PC-3 (cell line): ENCODE data around the gene YIF1B. TPM values are rescaled to one million over a fixed set of nuclear protein-coding genes. Genes with fewer than 3 reads are reported as not detected.
"Not testable (repeated sequence)": the region's sequence is repeated elsewhere in the genome, so short reads cannot be mapped to it uniquely, and the experiment has no call there.

Experiments
- ATAC-seq: fragments of 200-7000 bp; cut with Tn5 transposase; 2 replicates; pipeline ENCODE4 v1.9.1; 2020; ENCODE audit warnings: mild to moderate bottlenecking, moderate library complexity
- BruUV-seq: library from RNA; stranded (reverse); fragments of 400-500 nt; replicated peaks from 2 replicates; lab custom pipeline; 2021; lab: Mats Ljungman, UMichigan
- CTCF ChIA-PET: fragments of 300-600 bp; sonication (Branson Sonifier 250); formaldehyde crosslinking; loops from one replicate; lab custom pipeline; 2022; ENCODE audit warnings: antibody characterized with exemption; lab: Charles Lee
- POLR2A ChIA-PET: fragments of 300-600 bp; sonication (Branson Sonifier 250); formaldehyde crosslinking; loops from one replicate; lab custom pipeline; 2022; ENCODE audit warnings: antibody characterized with exemption; ENCODE audit not compliant: unreplicated experiment; lab: Charles Lee
- DNase-seq: peaks from one replicate; pipeline ENCODE4 v3.0.0-alpha.2; 2015
- H2AFZ ChIP-seq: fragments of 300-600 bp; sonication (generic); 2 replicates; pipeline ENCODE4 v1.6.0; 2016; ENCODE audit warnings: antibody characterized with exemption, low read length
- H3F3A ChIP-seq: fragments of 300-600 bp; sonication (generic); one replicate; pipeline ENCODE4 v1.6.0; 2017; ENCODE audit warnings: antibody characterized with exemption, low read length, control low read depth, mild to moderate bottlenecking; ENCODE audit not compliant: unreplicated experiment
- H3K27ac ChIP-seq: fragments of 300-600 bp; sonication (generic); 2 replicates; pipeline ENCODE4 v1.5.1; 2016; ENCODE audit warnings: mild to moderate bottlenecking, low read length
- H3K27me3 ChIP-seq: fragments of 300-600 bp; sonication (generic); 2 replicates; pipeline ENCODE4 v1.6.1; 2016; ENCODE audit warnings: low read length, mixed read lengths
- H3K36me3 ChIP-seq: fragments of 300-600 bp; sonication (generic); 2 replicates; pipeline ENCODE4 v1.6.1; 2016; ENCODE audit warnings: low read depth, mixed run types, low read length, mixed read lengths
- H3K4me1 ChIP-seq: fragments of 300-600 bp; sonication (generic); 2 replicates; pipeline ENCODE4 v1.5.1; 2016; ENCODE audit warnings: low read length; ENCODE audit not compliant: insufficient read depth
- H3K4me2 ChIP-seq: fragments of 300-600 bp; sonication (generic); 2 replicates; pipeline ENCODE4 v1.6.0; 2016; ENCODE audit warnings: low read length
- H3K4me3 ChIP-seq: fragments of 300-600 bp; sonication (generic); 2 replicates; pipeline ENCODE4 v1.5.1; 2016; ENCODE audit warnings: mild to moderate bottlenecking, low read length, mixed read lengths
- H3K79me2 ChIP-seq: fragments of 300-600 bp; sonication (generic); 2 replicates; pipeline ENCODE4 v1.6.1; 2017; ENCODE audit warnings: low read length, mixed read lengths
- H3K9ac ChIP-seq: fragments of 300-600 bp; sonication (generic); 2 replicates; pipeline ENCODE4 v1.6.0; 2016; ENCODE audit warnings: mild to moderate bottlenecking, low read length
- H3K9me2 ChIP-seq: fragments of 300-600 bp; sonication (generic); replicated peaks from 2 replicates; pipeline ENCODE4 v1.6.1; 2016; ENCODE audit warnings: mixed run types, low read length, mixed read lengths
- H3K9me3 ChIP-seq: fragments of 300-600 bp; sonication (generic); 2 replicates; pipeline ENCODE4 v1.6.1; 2016; ENCODE audit warnings: low read length, mixed read lengths
- H4K20me1 ChIP-seq: fragments of 300-600 bp; sonication (generic); 2 replicates; pipeline ENCODE4 v1.6.1; 2016; ENCODE audit warnings: low read length, mixed read lengths
- CTCF ChIP-seq: fragments of 300-600 bp; sonication (generic); conservative IDR thresholded peaks from 2 replicates; pipeline ENCODE4 v1.5.1; 2017; ENCODE audit warnings: antibody characterized with exemption, low read depth, mild to moderate bottlenecking, low read length
- EZH2 ChIP-seq: fragments of 300-600 bp; sonication (generic); IDR thresholded peaks from one replicate; pipeline ENCODE4 v1.6.1; 2017; ENCODE audit warnings: antibody characterized with exemption, mild to moderate bottlenecking, low read length; ENCODE audit not compliant: unreplicated experiment
- EZH2phosphoT487 ChIP-seq: fragments of 300-600 bp; sonication (generic); IDR thresholded peaks from 2 replicates; pipeline ENCODE4 v1.6.1; 2018; ENCODE audit warnings: mild to moderate bottlenecking, antibody characterized with exemption, low read length, borderline replicate concordance
- intact Hi-C: fragments of 100-400 bp; cut with micrococcal nuclease; formaldehyde crosslinking; loops from 2 replicates; pipeline ENCODE4 v1.9.0; 2023
- total RNA-seq: library from RNA; depleted of rRNA; stranded (reverse); fragments of >200 nt; gene quantifications from 2 replicates; pipeline ENCODE4 v1.2.3, GENCODE V29; 2014

Gene YIF1B
- total RNA-seq, 1 experiment from 2014 or later, result 72.3 TPM

DNA sequence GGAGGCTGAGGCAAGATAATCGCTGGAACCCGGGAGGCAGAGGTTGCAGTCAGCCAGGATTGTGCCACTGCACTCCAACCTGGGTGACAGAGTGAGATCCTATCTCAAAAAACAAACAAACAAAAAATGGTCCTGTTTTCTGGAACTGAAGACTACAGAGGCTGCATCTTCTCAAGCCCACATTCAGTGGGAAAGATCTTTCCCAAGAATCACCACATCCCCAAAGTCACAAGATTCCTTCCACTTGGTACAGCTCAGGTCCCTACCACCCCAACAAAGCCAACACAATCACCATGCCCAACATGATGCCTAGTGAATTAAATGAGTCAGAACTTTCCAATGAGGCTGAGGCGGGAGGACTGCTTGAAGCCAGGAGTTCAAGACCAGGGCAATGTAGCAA is 35.1 kb upstream of the YIF1B start:
- Histone ChIP-seq H4K20me1 (no peaks in the 10 kb centered on the region), H3K36me3 (no peaks in the 10 kb centered on the region), H3F3A (no peaks in the 10 kb centered on the region), H3K27me3 (no peaks in the 10 kb centered on the region), H2AFZ (no peak overlapping the region), H3K9me2 (no peaks in the 10 kb centered on the region), H3K4me1 (no peaks in the 10 kb centered on the region), H3K4me2 (no peak overlapping the region), H3K9ac (no peak overlapping the region), H3K4me3 (no peak overlapping the region), H3K27ac (no peak overlapping the region), H3K79me2 (no peaks in the 10 kb centered on the region), H3K9me3 (no peaks in the 10 kb centered on the region)
- no peak for ATAC-seq
- no TSS peak for BruUV-seq
- POLR2A ChIA-PET, result no interaction called here
- TF ChIP-seq EZH2 (no peak), CTCF (no peak)
- CTCF ChIA-PET, result no interaction called here
- no peak for DNase-seq
- intact Hi-C loops, result no loop called here

- no peaks in the 10 kb centered on the region for H3K79me2 ChIP-seq
- no peaks in the 10 kb centered on the region for H3F3A ChIP-seq
- H3K9ac ChIP-seq, result no peak overlapping the region
- no peaks in the 10 kb centered on the region for H3K9me3 ChIP-seq
- no peak for DNase-seq
- H3K4me2 ChIP-seq, result no peak overlapping the region
- H2AFZ ChIP-seq, result no peak overlapping the region
- no peaks in the 10 kb centered on the region for H3K4me1 ChIP-seq
- POLR2A ChIA-PET, result no interaction called here
- H4K20me1 ChIP-seq, result no peaks in the 10 kb centered on the region
- CTCF ChIA-PET, result no interaction called here
- no peaks in the 10 kb centered on the region for H3K27me3 ChIP-seq
- no TSS peak for BruUV-seq
- no peak overlapping the region for H3K27ac ChIP-seq
- no peaks in the 10 kb centered on the region for H3K36me3 ChIP-seq
- intact Hi-C loops, result no loop called here
- H3K4me3 ChIP-seq, result no peak overlapping the region
- ATAC-seq, result no peak
- H3K9me2 ChIP-seq, result no peaks in the 10 kb centered on the region
- no peak for TF ChIP-seq CTCF
- no peak for TF ChIP-seq EZH2
- TF ChIP-seq EZH2phosphoT487, result no peak
These were observed 31.1 kb upstream of the YIF1B start for GRCh38 chr19:38346837-38347236.

GRCh38 chr19:38340927-38341326 is 25.2 kb upstream of the YIF1B start:
- no peaks in the 10 kb centered on the region for H3F3A ChIP-seq
- no peaks in the 10 kb centered on the region for H3K79me2 ChIP-seq
- no peak overlapping the region for H3K9ac ChIP-seq
- H3K36me3 ChIP-seq, result no peaks in the 10 kb centered on the region
- H3K9me3 ChIP-seq, result no peaks in the 10 kb centered on the region
- no peaks in the 10 kb centered on the region for H3K27me3 ChIP-seq
- no peaks in the 10 kb centered on the region for H4K20me1 ChIP-seq
- H2AFZ ChIP-seq, result no peak overlapping the region
- no peak for DNase-seq
- no peak for ATAC-seq
- BruUV-seq, result no TSS peak
- intact Hi-C loops, result no loop called here
- ChIA-PET CTCF (no interaction called here), POLR2A (no interaction called here)
- TF ChIP-seq EZH2 (no peak), CTCF (no peak), EZH2phosphoT487 (no peak)
- no peak overlapping the region for H3K27ac ChIP-seq
- H3K4me1 ChIP-seq, result peaks cover 4% of the 10 kb centered on the region; the same call in 1 of the 2 replicates
- H3K9me2 ChIP-seq, result no peaks in the 10 kb centered on the region
- no peak overlapping the region for H3K4me2 ChIP-seq
- no peak overlapping the region for H3K4me3 ChIP-seq

GRCh38 chr19:38339011-38339410 is 23.3 kb upstream of the YIF1B start:
- H3F3A ChIP-seq, H3K9me2 ChIP-seq, POLR2A ChIA-PET, H3K4me2 ChIP-seq, H3K36me3 ChIP-seq, H3K79me2 ChIP-seq, H3K27me3 ChIP-seq, H3K4me3 ChIP-seq, H3K27ac ChIP-seq, H3K9me3 ChIP-seq, H4K20me1 ChIP-seq, ATAC-seq, CTCF ChIA-PET, H3K4me1 ChIP-seq, BruUV-seq, H2AFZ ChIP-seq, DNase-seq, H3K9ac ChIP-seq: not testable (repeated sequence)
- intact Hi-C loops, result loop anchor here (5.0 kb wide), 1 partner anchor 48 kb away; the partner anchor contains the start of genes GGN and SPRED3
